Caco-2 (cell line): Measurements from ENCODE around the gene SEC24A. TPM values are rescaled to one million over a fixed set of nuclear protein-coding genes. Genes with fewer than 3 reads are reported as not detected.
"Not testable (repeated sequence)": the region's sequence is repeated elsewhere in the genome, so short reads cannot be mapped to it uniquely, and the experiment has no call there.

Experiments used
- BruUV-seq: library from RNA; stranded (reverse); fragments of 400-500 nt; replicated peaks from 2 replicates; lab custom pipeline; 2021; lab: Mats Ljungman, UMichigan
- CTCF ChIA-PET: fragments of 300-600 bp; sonication (Branson Sonifier 250); formaldehyde crosslinking; loops from one replicate; lab custom pipeline; 2022; ENCODE audit warnings: antibody characterized with exemption; lab: Charles Lee
- POLR2A ChIA-PET: fragments of 300-600 bp; sonication (Branson Sonifier 250); formaldehyde crosslinking; loops from one replicate; lab custom pipeline; 2022; ENCODE audit warnings: antibody characterized with exemption; lab: Charles Lee
- DNase-seq, 2 experiments: peaks; one replicate each; pipeline versions ENCODE4 v3.0.0 to v3.0.0-alpha.2; 2020 to 2022
- H3K27me3 ChIP-seq: replicated peaks from 2 replicates; pipeline ENCODE4 v1.6.0; 2011; ENCODE audit warnings: low read length; ENCODE audit not compliant: control insufficient read depth, insufficient read depth
- H3K36me3 ChIP-seq: 2 replicates; pipeline ENCODE4 v1.5.1; 2011; ENCODE audit warnings: low read length; ENCODE audit not compliant: control insufficient read depth, insufficient read depth
- H3K4me1 ChIP-seq: fragments of 250-450 bp; sonication (Bioruptor Pico); 2 replicates; pipeline ENCODE4 v1.5.1; 2020; ENCODE audit warnings: mild to moderate bottlenecking
- H3K4me3 ChIP-seq: 2 replicates; pipeline ENCODE4 v1.5.1; 2011; ENCODE audit warnings: low read depth, mild to moderate bottlenecking, control low read depth, low read length
- H3K9me3 ChIP-seq: fragments of 250-450 bp; sonication (Bioruptor Pico); 2 replicates; pipeline ENCODE4 v1.5.1; 2020; ENCODE audit warnings: mild to moderate bottlenecking, moderate library complexity
- H3K27ac Mint-ChIP-seq: one replicate; pipeline ENCODE4 v1.8.0; 2022; ENCODE audit warnings: mixed read lengths; ENCODE audit not compliant: unreplicated experiment
- H3K27me3 Mint-ChIP-seq: one replicate; pipeline ENCODE4 v1.8.0; 2022; ENCODE audit warnings: mixed read lengths; ENCODE audit not compliant: insufficient read depth, unreplicated experiment
- H3K36me3 Mint-ChIP-seq: one replicate; pipeline ENCODE4 v1.8.0; 2022; ENCODE audit warnings: mild to moderate bottlenecking, mixed read lengths; ENCODE audit not compliant: insufficient read depth, unreplicated experiment
- H3K4me1 Mint-ChIP-seq: one replicate; pipeline ENCODE4 v1.8.0; 2022; ENCODE audit warnings: low read depth, mixed read lengths; ENCODE audit not compliant: unreplicated experiment
- H3K4me3 Mint-ChIP-seq: one replicate; pipeline ENCODE4 v1.8.0; 2022; ENCODE audit warnings: mild to moderate bottlenecking, moderate library complexity, mixed read lengths; ENCODE audit not compliant: unreplicated experiment
- H3K9me3 Mint-ChIP-seq: one replicate; pipeline ENCODE4 v1.8.0; 2022; ENCODE audit warnings: mixed read lengths; ENCODE audit not compliant: unreplicated experiment
- CTCF ChIP-seq, 2 experiments: fragments of 200-600 bp in 1 of 2; IDR thresholded peaks; 1 replicate in 1 of 2; 2 replicates in 1 of 2; pipeline versions ENCODE4 v1.5.1 to v1.8.0; 2011 to 2022; ENCODE audit warnings: antibody characterized with exemption in 1 of 2, control low read depth in 1 of 2, inconsistent platforms in 1 of 2, low read depth in 1 of 2, low read length in 1 of 2, mild to moderate bottlenecking in 1 of 2, moderate library complexity in 1 of 2; ENCODE audit not compliant: insufficient read depth in 1 of 2, severe bottlenecking in 1 of 2, unreplicated experiment in 1 of 2
- intact Hi-C: fragments of 100-400 bp; cut with micrococcal nuclease; formaldehyde crosslinking; loops from one replicate; pipeline ENCODE4 v1.10.0; 2022; ENCODE audit not compliant: unreplicated experiment
- total RNA-seq: library from RNA; stranded (reverse); gene quantifications from 2 replicates; pipeline ENCODE4 v1.2.3, GENCODE V29; 2022

Gene SEC24A
- total RNA-seq, 1 experiment from 2014 or later = 47.4 TPM

GRCh38 chr5:134690144-134690543, 41.6 kb downstream of the SEC24A start:
- POLR2A ChIA-PET, H3K27me3 ChIP-seq: not testable (repeated sequence)
- H3K36me3 Mint-ChIP-seq = peaks cover 96% of the 10 kb centered on the region

GRCh38 chr5:134692722-134693121, 44.1 kb downstream of the SEC24A start:
- no peaks in the 10 kb centered on the region for H3K27me3 ChIP-seq
- TF ChIP-seq CTCF (IDR thresholded peaks at IDR 0.05; ENCODE audit: insufficient read depth in 1 of 2, low read depth in 1 of 2, low read length in 1 of 2, severe bottlenecking in 1 of 2, unreplicated experiment in 1 of 2) = no peak
- Mint-ChIP-seq H3K27me3 (no peaks in the 10 kb centered on the region), H3K4me3 (no peak overlapping the region), H3K27ac (no peak overlapping the region), H3K9me3 (no peaks in the 10 kb centered on the region), H3K36me3 (peaks cover 89% of the 10 kb centered on the region), H3K4me1 (no peaks in the 10 kb centered on the region)
- no TSS peak for BruUV-seq
- intact Hi-C loops = no loop called here
- H3K9me3 ChIP-seq = no peaks in the 10 kb centered on the region
- H3K4me1 ChIP-seq = no peaks in the 10 kb centered on the region
- H3K4me3 ChIP-seq = no peak overlapping the region
- ChIA-PET POLR2A (no interaction called here), CTCF (no interaction called here)
- DNase-seq = no peak
- peaks cover 3% of the 10 kb centered on the region; the same call in 1 of the 2 replicates for H3K36me3 ChIP-seq

More at GRCh38 chr5:134690144-134690543, 41.6 kb downstream of the SEC24A start:
- H3K4me3 Mint-ChIP-seq, intact Hi-C loops, H3K9me3 ChIP-seq, H3K9me3 Mint-ChIP-seq, CTCF ChIA-PET, DNase-seq, H3K4me1 ChIP-seq, H3K27me3 Mint-ChIP-seq, H3K27ac Mint-ChIP-seq, H3K4me1 Mint-ChIP-seq, H3K36me3 ChIP-seq, H3K4me3 ChIP-seq, BruUV-seq: not testable (repeated sequence)

GRCh38 chr5:134708301-134708700, 59.7 kb downstream of the SEC24A start:
- H3K4me3 ChIP-seq = no peak overlapping the region
- no peak overlapping the region for H3K4me3 Mint-ChIP-seq
- DNase-seq = no peak
- TF ChIP-seq CTCF (IDR thresholded peaks at IDR 0.05; ENCODE audit: insufficient read depth in 1 of 2, low read depth in 1 of 2, low read length in 1 of 2, severe bottlenecking in 1 of 2, unreplicated experiment in 1 of 2) = no peak
- peaks cover 85% of the 10 kb centered on the region for H3K36me3 Mint-ChIP-seq
- no peaks in the 10 kb centered on the region for H3K27me3 Mint-ChIP-seq
- H3K9me3 ChIP-seq = no peaks in the 10 kb centered on the region
- CTCF ChIA-PET = interaction anchor here (0.6 kb wide), 1 partner anchor 68 kb away, joined by 3 read pairs; no protein-coding TSS in a partner anchor
- H3K4me1 ChIP-seq = no peaks in the 10 kb centered on the region
- no peaks in the 10 kb centered on the region for H3K36me3 ChIP-seq
- no peaks in the 10 kb centered on the region for H3K9me3 Mint-ChIP-seq
- H3K27ac Mint-ChIP-seq = no peak overlapping the region
- no peaks in the 10 kb centered on the region for H3K27me3 ChIP-seq
- POLR2A ChIA-PET = no interaction called here
- intact Hi-C loops = no loop called here
- BruUV-seq = no TSS peak
- H3K4me1 Mint-ChIP-seq = no peaks in the 10 kb centered on the region

GRCh38 chr5:134714120-134714519, 65.5 kb downstream of the SEC24A start:
- Mint-ChIP-seq H3K27me3 (no peaks in the 10 kb centered on the region), H3K27ac (no peak overlapping the region), H3K36me3 (peaks cover 93% of the 10 kb centered on the region), H3K4me1 (no peaks in the 10 kb centered on the region), H3K9me3 (no peaks in the 10 kb centered on the region), H3K4me3 (no peak overlapping the region)
- no peak for TF ChIP-seq CTCF (IDR thresholded peaks at IDR 0.05; ENCODE audit: insufficient read depth in 1 of 2, low read depth in 1 of 2, low read length in 1 of 2, severe bottlenecking in 1 of 2, unreplicated experiment in 1 of 2)
- no peak for DNase-seq
- peaks cover 3% of the 10 kb centered on the region; the same call in 1 of the 2 replicates for H3K36me3 ChIP-seq
- H3K4me1 ChIP-seq = no peaks in the 10 kb centered on the region
- ChIA-PET POLR2A (no interaction called here), CTCF (no interaction called here)
- intact Hi-C loops = no loop called here
- H3K27me3 ChIP-seq = no peaks in the 10 kb centered on the region
- no TSS peak for BruUV-seq
- H3K4me3 ChIP-seq = no peak overlapping the region
- no peaks in the 10 kb centered on the region for H3K9me3 ChIP-seq
